SK-N-SH treated with all-trans-retinoic acid at 6 μM for 48 hours (cell line): ENCODE measurements around the gene B3GAT1.

ENCODE experiments used
- ATAC-seq: fragments of 200-7000 bp; cut with Tn5 transposase; 3 replicates; pipeline ENCODE4 v1.9.1; 2020; ENCODE audit warnings: mild to moderate bottlenecking, moderate library complexity
- ARNTL ChIP-seq: fragments of 450-650 bp; formaldehyde crosslinking; IDR thresholded peaks from 2 replicates; pipeline ENCODE4 v1.5.0; 2020; ENCODE audit warnings: low read depth, mild to moderate bottlenecking, moderate library complexity, borderline replicate concordance
- BACH2 ChIP-seq: fragments of 250-450 bp; sonication (Bioruptor Pico); IDR thresholded peaks from 2 replicates; pipeline ENCODE4 v1.9.0; 2021; ENCODE audit warnings: mild to moderate bottlenecking, borderline replicate concordance
- CREB5 ChIP-seq: fragments of 250-450 bp; sonication (Bioruptor Pico); IDR thresholded peaks from 2 replicates; pipeline ENCODE4 v1.5.1; 2020; ENCODE audit warnings: low read depth, mild to moderate bottlenecking, moderate library complexity
- CSDC2 ChIP-seq: fragments of 250-450 bp; sonication (Bioruptor Pico); IDR thresholded peaks from 2 replicates; pipeline ENCODE4 v1.5.0; 2020; ENCODE audit warnings: mild to moderate bottlenecking, moderate library complexity
- ESRRG ChIP-seq: fragments of 250-450 bp; sonication (Bioruptor Pico); IDR thresholded peaks from 2 replicates; pipeline ENCODE4 v1.6.1; 2021; ENCODE audit warnings: mild to moderate bottlenecking
- GLIS3 ChIP-seq: fragments of 250-450 bp; sonication (Bioruptor Pico); IDR thresholded peaks from 2 replicates; pipeline ENCODE4 v1.5.0; 2020; ENCODE audit warnings: mild to moderate bottlenecking, moderate library complexity
- ISL1 ChIP-seq: fragments of 250-450 bp; sonication (Bioruptor Pico); IDR thresholded peaks from 2 replicates; pipeline ENCODE4 v2.1.2; 2022; ENCODE audit warnings: mild to moderate bottlenecking, moderate library complexity
- POU6F1 ChIP-seq: fragments of 250-450 bp; sonication (Bioruptor Pico); IDR thresholded peaks from 2 replicates; pipeline ENCODE4 v1.8.0; 2021; ENCODE audit warnings: low read depth, mild to moderate bottlenecking, moderate library complexity, borderline replicate concordance
- SNAI2 ChIP-seq: fragments of 250-450 bp; sonication (Bioruptor Pico); IDR thresholded peaks from 2 replicates; pipeline ENCODE4 v1.5.0; 2020; ENCODE audit warnings: mild to moderate bottlenecking, moderate library complexity
- TCF4 ChIP-seq: fragments of 250-450 bp; sonication (Bioruptor Pico); IDR thresholded peaks from 2 replicates; pipeline ENCODE4 v1.8.0; 2021; ENCODE audit warnings: mild to moderate bottlenecking, moderate library complexity, borderline replicate concordance
- TSHZ2 ChIP-seq: fragments of 250-450 bp; sonication (Bioruptor Pico); IDR thresholded peaks from 2 replicates; pipeline ENCODE4 v1.5.0; 2020; ENCODE audit warnings: mild to moderate bottlenecking, moderate library complexity
- ZC3H10 ChIP-seq: fragments of 250-450 bp; sonication (Bioruptor Pico); IDR thresholded peaks from 2 replicates; pipeline ENCODE4 v1.5.1; 2021; ENCODE audit warnings: mild to moderate bottlenecking, moderate library complexity
- ZFP3 ChIP-seq: fragments of 250-450 bp; sonication (Bioruptor Pico); IDR thresholded peaks from 2 replicates; pipeline ENCODE4 v1.5.0; 2020; ENCODE audit warnings: mild to moderate bottlenecking, moderate library complexity
- ZFP30 ChIP-seq: fragments of 450-650 bp; formaldehyde crosslinking; IDR thresholded peaks from 2 replicates; pipeline ENCODE4 v1.5.0; 2022; ENCODE audit warnings: mild to moderate bottlenecking, moderate library complexity
- ZNF565 ChIP-seq: fragments of 450-650 bp; formaldehyde crosslinking; conservative IDR thresholded peaks from 2 replicates; pipeline ENCODE4 v1.5.0; 2020; ENCODE audit warnings: low read depth, mild to moderate bottlenecking, moderate library complexity
- ZNF70 ChIP-seq: fragments of 450-650 bp; formaldehyde crosslinking; IDR thresholded peaks from 2 replicates; pipeline ENCODE4 v1.5.0; 2020; ENCODE audit warnings: mild to moderate bottlenecking, moderate library complexity

B3GAT1 gene

GRCh38 chr11:134401825-134402809 lies 9.9 kb downstream of the B3GAT1 start:
- no peak for TF ChIP-seq GLIS3 (CRISPR knock-in tag)
- no peak for TF ChIP-seq ZNF565 (CRISPR knock-in tag)
- no peak for TF ChIP-seq ZFP30 (CRISPR knock-in tag)
- no peak for TF ChIP-seq ARNTL (CRISPR knock-in tag)
- TF ChIP-seq TSHZ2, result no peak
- no peak for TF ChIP-seq ZFP3 (CRISPR knock-in tag)
- no peak for TF ChIP-seq ZC3H10 (CRISPR knock-in tag)
- no peak for TF ChIP-seq ESRRG (CRISPR knock-in tag)
- no peak for TF ChIP-seq CREB5
- TF ChIP-seq ISL1, result no peak
- no peak for TF ChIP-seq POU6F1 (CRISPR knock-in tag)

GRCh38 chr11:134399996-134400395 lies 12.0 kb downstream of the B3GAT1 start:
- no peak for ATAC-seq
- no peak for TF ChIP-seq ARNTL (CRISPR knock-in tag)
- no peak for TF ChIP-seq TCF4 (CRISPR knock-in tag)
- TF ChIP-seq ZNF70 (CRISPR knock-in tag), result no peak
- no peak for TF ChIP-seq SNAI2
- no peak for TF ChIP-seq TSHZ2
- TF ChIP-seq ZFP30 (CRISPR knock-in tag), result no peak
- TF ChIP-seq BACH2, result no peak
- TF ChIP-seq, all 23 proteins: peak for 0

More at GRCh38 chr11:134401825-134402809, 9.9 kb downstream of the B3GAT1 start:
- no peak for ATAC-seq

- no peak for TF ChIP-seq ZNF70 (CRISPR knock-in tag)
- TF ChIP-seq, all 23 proteins: peak for 0
- ATAC-seq, result no peak
Measured at GRCh38 chr11:134399293-134399654, 12.8 kb downstream of the B3GAT1 start.

- TF ChIP-seq ZC3H10 (CRISPR knock-in tag) (no peak), CSDC2 (no peak), BACH2 (no peak), ZNF565 (CRISPR knock-in tag) (no peak), ISL1 (no peak), POU6F1 (CRISPR knock-in tag) (no peak), GLIS3 (CRISPR knock-in tag) (no peak)
- no peak for ATAC-seq
Measured at GRCh38 chr11:134398644-134399292, 13.3 kb downstream of the B3GAT1 start.
